ENCODE data around the gene ARHGAP1. TPM values are rescaled to one million over a fixed set of nuclear protein-coding genes. Genes with fewer than 3 reads are reported as not detected.

ARHGAP1 gene
- polyA plus RNA-seq, 1 donor from 2014 or later: 9.3 TPM

DNA sequence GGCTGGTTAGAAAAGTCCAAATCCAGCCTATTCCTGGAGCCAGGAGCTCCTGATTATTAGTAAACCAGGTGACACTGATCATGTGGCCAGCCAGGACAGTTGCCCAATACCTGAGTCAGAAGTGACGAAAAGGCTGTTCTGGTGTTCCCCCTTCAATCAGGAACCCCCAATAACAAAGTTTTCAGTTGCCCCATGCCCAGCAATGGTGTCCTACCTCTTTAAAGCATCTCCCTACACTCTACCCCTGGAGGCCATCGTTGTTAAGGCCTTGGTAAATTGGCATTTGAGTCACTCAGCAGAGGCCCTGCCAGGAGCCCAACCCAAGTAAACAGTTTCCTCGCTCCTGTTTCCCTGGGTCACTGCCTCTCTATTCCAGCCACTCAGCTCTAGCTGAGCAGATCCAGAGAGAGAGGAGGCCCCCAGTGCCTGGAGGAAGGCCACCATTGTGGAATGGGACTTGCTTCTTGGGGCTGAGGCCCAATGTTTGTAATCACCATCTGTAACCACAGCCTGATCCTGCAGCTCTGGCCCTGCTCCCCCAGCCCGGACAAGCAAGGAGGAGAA is 25.0 kb downstream of the ARHGAP1 start:
- H3K9me3 ChIP-seq (ENCODE audit: low read length): no peaks in the 10 kb centered on the region
- H3K36me3 ChIP-seq (ENCODE audit: insufficient read depth, low read length): no peaks in the 10 kb centered on the region
- no peaks in the 10 kb centered on the region for H3K79me2 ChIP-seq (replicated peaks; ENCODE audit: insufficient read depth, low read length)
- TF ChIP-seq TAF1 (IDR thresholded peaks at IDR 0.05; ENCODE audit: low read depth) (no peak), MXI1 (conservative IDR thresholded peaks at IDR 0.05; ENCODE audit: poor library complexity, severe bottlenecking) (no peak), EP300 (conservative IDR thresholded peaks at IDR 0.05; ENCODE audit: poor library complexity, severe bottlenecking) (no peak), SMC3 (conservative IDR thresholded peaks at IDR 0.05; ENCODE audit: poor library complexity) (no peak), RAD21 (conservative IDR thresholded peaks at IDR 0.05) (no peak)
- TF ChIP-seq, protein P1, sequence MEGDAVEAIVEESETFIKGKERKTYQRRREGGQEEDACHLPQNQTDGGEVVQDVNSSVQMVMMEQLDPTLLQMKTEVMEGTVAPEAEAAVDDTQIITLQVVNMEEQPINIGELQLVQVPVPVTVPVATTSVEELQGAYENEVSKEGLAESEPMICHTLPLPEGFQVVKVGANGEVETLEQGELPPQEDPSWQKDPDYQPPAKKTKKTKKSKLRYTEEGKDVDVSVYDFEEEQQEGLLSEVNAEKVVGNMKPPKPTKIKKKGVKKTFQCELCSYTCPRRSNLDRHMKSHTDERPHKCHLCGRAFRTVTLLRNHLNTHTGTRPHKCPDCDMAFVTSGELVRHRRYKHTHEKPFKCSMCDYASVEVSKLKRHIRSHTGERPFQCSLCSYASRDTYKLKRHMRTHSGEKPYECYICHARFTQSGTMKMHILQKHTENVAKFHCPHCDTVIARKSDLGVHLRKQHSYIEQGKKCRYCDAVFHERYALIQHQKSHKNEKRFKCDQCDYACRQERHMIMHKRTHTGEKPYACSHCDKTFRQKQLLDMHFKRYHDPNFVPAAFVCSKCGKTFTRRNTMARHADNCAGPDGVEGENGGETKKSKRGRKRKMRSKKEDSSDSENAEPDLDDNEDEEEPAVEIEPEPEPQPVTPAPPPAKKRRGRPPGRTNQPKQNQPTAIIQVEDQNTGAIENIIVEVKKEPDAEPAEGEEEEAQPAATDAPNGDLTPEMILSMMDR (IDR thresholded peaks at IDR 0.05; ENCODE audit: poor library complexity, severe bottlenecking): no peak
- TF ChIP-seq, protein P2, sequence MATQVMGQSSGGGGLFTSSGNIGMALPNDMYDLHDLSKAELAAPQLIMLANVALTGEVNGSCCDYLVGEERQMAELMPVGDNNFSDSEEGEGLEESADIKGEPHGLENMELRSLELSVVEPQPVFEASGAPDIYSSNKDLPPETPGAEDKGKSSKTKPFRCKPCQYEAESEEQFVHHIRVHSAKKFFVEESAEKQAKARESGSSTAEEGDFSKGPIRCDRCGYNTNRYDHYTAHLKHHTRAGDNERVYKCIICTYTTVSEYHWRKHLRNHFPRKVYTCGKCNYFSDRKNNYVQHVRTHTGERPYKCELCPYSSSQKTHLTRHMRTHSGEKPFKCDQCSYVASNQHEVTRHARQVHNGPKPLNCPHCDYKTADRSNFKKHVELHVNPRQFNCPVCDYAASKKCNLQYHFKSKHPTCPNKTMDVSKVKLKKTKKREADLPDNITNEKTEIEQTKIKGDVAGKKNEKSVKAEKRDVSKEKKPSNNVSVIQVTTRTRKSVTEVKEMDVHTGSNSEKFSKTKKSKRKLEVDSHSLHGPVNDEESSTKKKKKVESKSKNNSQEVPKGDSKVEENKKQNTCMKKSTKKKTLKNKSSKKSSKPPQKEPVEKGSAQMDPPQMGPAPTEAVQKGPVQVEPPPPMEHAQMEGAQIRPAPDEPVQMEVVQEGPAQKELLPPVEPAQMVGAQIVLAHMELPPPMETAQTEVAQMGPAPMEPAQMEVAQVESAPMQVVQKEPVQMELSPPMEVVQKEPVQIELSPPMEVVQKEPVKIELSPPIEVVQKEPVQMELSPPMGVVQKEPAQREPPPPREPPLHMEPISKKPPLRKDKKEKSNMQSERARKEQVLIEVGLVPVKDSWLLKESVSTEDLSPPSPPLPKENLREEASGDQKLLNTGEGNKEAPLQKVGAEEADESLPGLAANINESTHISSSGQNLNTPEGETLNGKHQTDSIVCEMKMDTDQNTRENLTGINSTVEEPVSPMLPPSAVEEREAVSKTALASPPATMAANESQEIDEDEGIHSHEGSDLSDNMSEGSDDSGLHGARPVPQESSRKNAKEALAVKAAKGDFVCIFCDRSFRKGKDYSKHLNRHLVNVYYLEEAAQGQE (IDR thresholded peaks at IDR 0.05; ENCODE audit: borderline replicate concordance): no peak
- no peak overlapping the region for H3K4me2 ChIP-seq (ENCODE audit: low read length)
- no peak overlapping the region for H2AFZ ChIP-seq (ENCODE audit: low read depth, low read length)
- H3K27me3 ChIP-seq (ENCODE audit: insufficient read depth, low read depth, low read length): no peaks in the 10 kb centered on the region
- H3K4me3 ChIP-seq (ENCODE audit: low read length): no peak overlapping the region
- H4K20me1 ChIP-seq (ENCODE audit: insufficient read depth): no peaks in the 10 kb centered on the region
- no peak overlapping the region for H3K27ac ChIP-seq (ENCODE audit: low read length)
- no peak overlapping the region for H3K9ac ChIP-seq (ENCODE audit: low read length)
- no peaks in the 10 kb centered on the region for H3K9me2 ChIP-seq (ENCODE audit: insufficient read depth, low read length)
- no peaks in the 10 kb centered on the region for H3F3A ChIP-seq (ENCODE audit: insufficient read depth, low read length, poor library complexity, severe bottlenecking)

DNA sequence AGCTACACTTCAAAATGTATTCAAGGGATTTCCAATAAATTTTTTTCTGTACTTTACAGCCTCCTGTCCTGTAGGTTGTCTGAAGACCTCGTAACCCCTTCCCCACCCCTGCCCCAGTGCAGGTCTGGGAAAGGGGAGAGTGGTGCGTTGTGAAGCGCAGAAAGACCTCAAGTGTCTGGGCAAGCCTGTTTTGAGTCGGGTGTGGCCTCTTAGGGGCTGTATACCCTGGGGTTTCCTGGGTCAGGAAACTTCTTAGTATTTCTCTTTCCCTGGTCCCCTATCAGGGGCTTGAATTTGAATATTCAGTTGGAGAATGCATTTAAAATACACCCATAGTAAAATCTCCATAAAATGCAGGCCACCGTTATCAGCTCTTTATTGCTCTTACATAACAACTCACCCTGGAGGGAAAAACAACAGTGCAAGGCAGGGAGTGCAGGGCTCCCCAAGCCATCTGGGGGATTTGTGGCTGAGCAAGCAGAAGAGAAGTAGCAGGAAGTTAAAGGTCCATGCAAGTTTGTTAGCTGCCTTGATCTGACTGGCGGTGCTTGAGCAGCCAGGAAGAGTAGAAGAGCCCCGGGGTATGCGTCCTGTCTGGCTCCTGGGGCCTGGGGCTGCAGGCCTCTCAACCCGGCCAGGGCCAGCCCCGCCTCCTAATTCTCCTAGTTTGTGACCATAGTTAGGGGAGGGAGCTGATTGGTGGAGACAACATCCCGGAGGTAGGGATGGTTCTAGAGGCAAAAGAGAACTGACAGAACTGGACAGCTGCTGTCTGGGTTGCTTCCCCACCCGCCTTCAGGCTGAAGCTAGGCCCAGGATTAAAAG is 25.7 kb downstream of the ARHGAP1 start:
- Histone ChIP-seq H3K4me2 (ENCODE audit: low read length) (no peak overlapping the region), H3K9me3 (ENCODE audit: low read length) (no peaks in the 10 kb centered on the region), H4K20me1 (ENCODE audit: insufficient read depth) (no peaks in the 10 kb centered on the region), H3K9ac (ENCODE audit: low read length) (no peak overlapping the region), H2AFZ (ENCODE audit: low read depth, low read length) (no peak overlapping the region), H3K36me3 (ENCODE audit: insufficient read depth, low read length) (no peaks in the 10 kb centered on the region), H3K79me2 (replicated peaks; ENCODE audit: insufficient read depth, low read length) (no peaks in the 10 kb centered on the region), H3K27ac (ENCODE audit: low read length) (no peak overlapping the region), H3F3A (ENCODE audit: insufficient read depth, low read length, poor library complexity, severe bottlenecking) (no peaks in the 10 kb centered on the region), H3K27me3 (ENCODE audit: insufficient read depth, low read depth, low read length) (no peaks in the 10 kb centered on the region), H3K4me3 (ENCODE audit: low read length) (no peak overlapping the region), H3K9me2 (ENCODE audit: insufficient read depth, low read length) (no peaks in the 10 kb centered on the region)
- no peak for TF ChIP-seq EZH2 (IDR thresholded peaks at IDR 0.05; ENCODE audit: borderline replicate concordance, insufficient read depth, low read length, poor library complexity, severe bottlenecking)

All from neural cell (in vitro differentiated cells).